Right atrium auricular region (tissue), 2 donors: Measurements from ENCODE around the gene ADARB1. TPM values are rescaled to one million over a fixed set of nuclear protein-coding genes. Genes with fewer than 3 reads are reported as not detected.

Experiments used
- DNase-seq: peaks from one replicate; pipeline ENCODE4 v3.0.0-alpha.2; 2019; ENCODE audit warnings: low spot score
- H3K27ac ChIP-seq, 2 donors: fragments of 200-600 bp; sonication (generic); 1 replicate in 1 of 2; 2 replicates in 1 of 2; pipeline ENCODE4 v1.5.1; 2016 to 2019
- H3K27me3 ChIP-seq, 2 donors: fragments of 200-600 bp; sonication (generic); one replicate each; pipeline versions ENCODE4 v1.5.1 to v1.6.0; 2017 to 2019
- H3K36me3 ChIP-seq: fragments of 200-600 bp; sonication (generic); one replicate; pipeline ENCODE4 v1.5.1; 2016
- H3K4me1 ChIP-seq, 2 donors: fragments of 200-600 bp; sonication (generic); one replicate each; pipeline versions ENCODE4 v1.5.1 to v1.6.0; 2017 to 2019
- H3K4me3 ChIP-seq, 2 donors: fragments of 200-600 bp; sonication (generic); 1 replicate in 1 of 2; 2 replicates in 1 of 2; pipeline ENCODE4 v1.5.1; 2017 to 2019; ENCODE audit warnings: mild to moderate bottlenecking in 1 of 2, moderate library complexity in 1 of 2
- H3K9me3 ChIP-seq, 2 donors: fragments of 200-600 bp; sonication (generic); one replicate each; pipeline ENCODE4 v1.5.1; 2019
- total RNA-seq, 2 donors: library from RNA; depleted of rRNA; stranded (reverse); fragments of >200 nt; gene quantifications; one replicate each; pipeline ENCODE4 v1.1.0, GENCODE V29; 2016
- TF ChIP-seq, protein P1 (sequence below), 2 donors: fragments of 200-600 bp; sonication (generic); IDR thresholded peaks; one replicate each; pipeline ENCODE4 v1.5.1; 2019; ENCODE audit warnings: antibody characterized with exemption in 2 of 2

Gene ADARB1
- total RNA-seq, 2 donors from 2014 or later: 7.5 to 10.5 TPM

GRCh38 chr21:45048026-45048698 lies 26.2 kb upstream of the ADARB1 start:
- DNase-seq: no peak
- H3K4me1 ChIP-seq: no peaks in the 10 kb centered on the region

DNA sequence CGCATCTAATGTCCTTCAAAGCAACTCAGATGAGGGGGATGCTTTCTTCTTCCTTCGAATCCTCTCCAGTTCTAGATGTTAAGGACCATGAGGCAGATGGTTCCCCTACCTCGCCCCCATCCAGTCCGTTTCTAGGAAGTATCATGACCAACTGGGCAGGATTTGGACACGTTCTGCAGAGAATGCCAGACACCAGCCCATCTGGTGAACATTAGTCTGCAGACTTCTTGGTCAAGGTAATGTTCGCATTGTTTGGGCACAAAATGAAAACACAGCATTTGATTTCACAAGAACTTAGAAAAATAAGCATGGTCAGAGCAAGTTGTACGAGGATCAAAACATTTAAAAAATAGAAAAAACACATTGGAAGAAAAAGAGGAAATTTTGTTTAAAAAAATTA lies 25.4 kb upstream of the ADARB1 start:
- peaks cover 0 to 17% of the 10 kb centered on the region in 2 donors for H3K9me3 ChIP-seq
- H3K4me1 ChIP-seq: no peaks in the 10 kb centered on the region
- no peak for DNase-seq
- no peaks in the 10 kb centered on the region for H3K36me3 ChIP-seq
- no peak overlapping the region for H3K27ac ChIP-seq
- no peaks in the 10 kb centered on the region for H3K27me3 ChIP-seq
- H3K4me3 ChIP-seq: no peak overlapping the region
- TF ChIP-seq, protein P1, sequence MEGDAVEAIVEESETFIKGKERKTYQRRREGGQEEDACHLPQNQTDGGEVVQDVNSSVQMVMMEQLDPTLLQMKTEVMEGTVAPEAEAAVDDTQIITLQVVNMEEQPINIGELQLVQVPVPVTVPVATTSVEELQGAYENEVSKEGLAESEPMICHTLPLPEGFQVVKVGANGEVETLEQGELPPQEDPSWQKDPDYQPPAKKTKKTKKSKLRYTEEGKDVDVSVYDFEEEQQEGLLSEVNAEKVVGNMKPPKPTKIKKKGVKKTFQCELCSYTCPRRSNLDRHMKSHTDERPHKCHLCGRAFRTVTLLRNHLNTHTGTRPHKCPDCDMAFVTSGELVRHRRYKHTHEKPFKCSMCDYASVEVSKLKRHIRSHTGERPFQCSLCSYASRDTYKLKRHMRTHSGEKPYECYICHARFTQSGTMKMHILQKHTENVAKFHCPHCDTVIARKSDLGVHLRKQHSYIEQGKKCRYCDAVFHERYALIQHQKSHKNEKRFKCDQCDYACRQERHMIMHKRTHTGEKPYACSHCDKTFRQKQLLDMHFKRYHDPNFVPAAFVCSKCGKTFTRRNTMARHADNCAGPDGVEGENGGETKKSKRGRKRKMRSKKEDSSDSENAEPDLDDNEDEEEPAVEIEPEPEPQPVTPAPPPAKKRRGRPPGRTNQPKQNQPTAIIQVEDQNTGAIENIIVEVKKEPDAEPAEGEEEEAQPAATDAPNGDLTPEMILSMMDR (IDR thresholded peaks at IDR 0.05): no peak

More at GRCh38 chr21:45048026-45048698, 26.2 kb upstream of the ADARB1 start:
- peaks cover 0 to 17% of the 10 kb centered on the region in 2 donors for H3K9me3 ChIP-seq
- no peaks in the 10 kb centered on the region for H3K27me3 ChIP-seq
- TF ChIP-seq, protein P1 (IDR thresholded peaks at IDR 0.05): no peak
- H3K4me3 ChIP-seq: no peak overlapping the region
- no peaks in the 10 kb centered on the region for H3K36me3 ChIP-seq
- no peak overlapping the region for H3K27ac ChIP-seq

DNA sequence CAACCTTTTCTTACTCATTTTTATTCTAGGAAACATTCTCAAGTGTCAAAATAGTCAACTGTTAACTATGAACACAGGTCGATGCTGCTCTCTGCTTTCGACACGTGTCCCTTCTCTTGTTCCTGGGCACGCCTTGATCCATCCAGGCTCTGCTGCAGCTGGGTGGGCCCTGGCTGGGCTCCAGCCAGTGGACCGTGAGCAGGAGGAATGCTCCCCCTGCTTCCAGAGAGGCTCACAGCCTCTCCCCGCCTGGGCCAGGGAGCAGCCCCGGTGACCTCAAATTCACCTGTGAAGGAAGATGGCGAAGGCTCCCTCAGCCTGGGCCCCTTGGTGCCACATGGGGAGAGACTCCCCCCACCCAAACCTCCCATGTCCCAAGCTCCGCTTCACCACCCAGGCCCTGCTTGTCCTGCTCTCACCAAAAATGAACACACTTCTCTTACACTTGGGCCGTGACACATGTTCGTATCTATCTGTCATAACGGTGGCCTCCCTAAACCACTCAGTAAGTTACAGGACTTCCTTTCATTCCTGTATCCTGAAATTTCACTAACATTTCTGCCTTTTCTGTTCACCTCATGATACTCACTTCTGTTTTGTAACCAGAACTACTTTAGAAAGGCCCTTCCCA lies 24.6 kb upstream of the ADARB1 start:
- Histone ChIP-seq H3K4me1 (no peaks in the 10 kb centered on the region), H3K4me3 (no peak overlapping the region), H3K27ac (no peak overlapping the region), H3K36me3 (no peaks in the 10 kb centered on the region), H3K27me3 (no peaks in the 10 kb centered on the region), H3K9me3 (peaks cover 0 to 17% of the 10 kb centered on the region in 2 donors)
- DNase-seq: no peak
- TF ChIP-seq, protein P1 (IDR thresholded peaks at IDR 0.05): no peak

DNA sequence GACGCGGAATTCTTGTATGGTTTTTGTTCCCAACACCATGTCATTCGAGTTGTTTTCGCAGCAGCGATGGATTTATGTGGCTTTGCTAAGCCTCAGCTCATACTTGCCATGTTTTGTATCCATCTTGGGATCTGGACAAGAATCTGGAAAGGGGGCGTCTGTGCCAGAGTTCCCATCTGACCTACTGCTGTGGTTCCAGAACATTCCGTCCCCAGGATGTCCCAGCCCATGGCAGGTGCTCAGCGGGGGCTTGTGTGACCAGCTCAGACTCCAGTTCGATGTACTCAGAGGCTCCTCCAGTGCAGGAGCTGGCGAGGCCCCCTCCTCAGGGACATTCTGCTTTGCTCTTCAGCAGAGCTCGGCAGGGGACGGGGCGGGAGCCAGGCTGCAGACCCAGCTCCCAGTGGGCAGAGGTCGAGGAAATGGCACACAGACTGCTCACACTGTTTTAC lies 24.0 kb upstream of the ADARB1 start:
- Histone ChIP-seq H3K4me1 (no peaks in the 10 kb centered on the region), H3K27ac (no peak overlapping the region), H3K4me3 (no peak overlapping the region), H3K36me3 (no peaks in the 10 kb centered on the region), H3K9me3 (peaks cover 0 to 17% of the 10 kb centered on the region in 2 donors), H3K27me3 (no peaks in the 10 kb centered on the region)
- DNase-seq: no peak
- TF ChIP-seq, protein P1 (IDR thresholded peaks at IDR 0.05): no peak

GRCh38 chr21:45050797-45051489 lies 23.4 kb upstream of the ADARB1 start:
- Histone ChIP-seq H3K36me3 (no peaks in the 10 kb centered on the region), H3K27ac (no peak overlapping the region), H3K9me3 (peaks cover 0 to 17% of the 10 kb centered on the region in 2 donors), H3K4me1 (no peaks in the 10 kb centered on the region), H3K27me3 (no peaks in the 10 kb centered on the region), H3K4me3 (no peak overlapping the region)
- TF ChIP-seq, protein P1 (IDR thresholded peaks at IDR 0.05): no peak
- DNase-seq: no peak
